Activated CD4-positive, CD25-positive, alpha-beta regulatory T cell (primary cell): Measurements from ENCODE around the gene FXYD2.
A peak's percentile ranks its signal among the peaks of the same experiment; 100 is the strongest.

ENCODE experiments used
- DNase-seq, 4 experiments: peaks; one replicate each; lab custom pipeline; 2025; lab: John Stamatoyannopoulos, UW

Gene FXYD2

GRCh38 chr11:117834838-117835443, 10.4 kb upstream of the FXYD2 start:
- DNase-seq: no peak

- DNase-seq: no peak
These were observed 9.7 kb upstream of the FXYD2 start for GRCh38 chr11:117834068-117834810.

GRCh38 chr11:117833401-117833891, 8.9 kb upstream of the FXYD2 start:
- DNase-seq: no peak

DNA sequence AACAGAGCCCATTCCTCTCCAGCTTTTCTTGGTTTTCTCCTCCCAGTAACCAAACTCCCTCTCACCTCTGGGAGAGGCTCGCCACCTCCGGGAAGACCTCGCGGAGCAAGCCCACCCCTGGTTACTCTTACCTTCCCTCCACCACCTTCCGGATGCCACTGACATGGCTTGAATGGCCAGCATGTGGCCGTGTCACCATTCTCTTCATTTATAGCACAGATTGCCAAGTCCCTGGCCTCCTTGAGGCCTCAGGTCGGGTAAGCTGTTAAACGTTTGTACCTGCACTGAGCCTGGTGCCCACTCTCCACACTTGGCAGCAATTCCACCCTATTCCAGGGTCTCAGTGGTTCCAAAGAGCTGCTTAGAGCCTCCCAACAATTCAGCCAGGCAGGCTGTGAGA, 8.0 kb upstream of the FXYD2 start:
- DNase-seq: no peak

DNA sequence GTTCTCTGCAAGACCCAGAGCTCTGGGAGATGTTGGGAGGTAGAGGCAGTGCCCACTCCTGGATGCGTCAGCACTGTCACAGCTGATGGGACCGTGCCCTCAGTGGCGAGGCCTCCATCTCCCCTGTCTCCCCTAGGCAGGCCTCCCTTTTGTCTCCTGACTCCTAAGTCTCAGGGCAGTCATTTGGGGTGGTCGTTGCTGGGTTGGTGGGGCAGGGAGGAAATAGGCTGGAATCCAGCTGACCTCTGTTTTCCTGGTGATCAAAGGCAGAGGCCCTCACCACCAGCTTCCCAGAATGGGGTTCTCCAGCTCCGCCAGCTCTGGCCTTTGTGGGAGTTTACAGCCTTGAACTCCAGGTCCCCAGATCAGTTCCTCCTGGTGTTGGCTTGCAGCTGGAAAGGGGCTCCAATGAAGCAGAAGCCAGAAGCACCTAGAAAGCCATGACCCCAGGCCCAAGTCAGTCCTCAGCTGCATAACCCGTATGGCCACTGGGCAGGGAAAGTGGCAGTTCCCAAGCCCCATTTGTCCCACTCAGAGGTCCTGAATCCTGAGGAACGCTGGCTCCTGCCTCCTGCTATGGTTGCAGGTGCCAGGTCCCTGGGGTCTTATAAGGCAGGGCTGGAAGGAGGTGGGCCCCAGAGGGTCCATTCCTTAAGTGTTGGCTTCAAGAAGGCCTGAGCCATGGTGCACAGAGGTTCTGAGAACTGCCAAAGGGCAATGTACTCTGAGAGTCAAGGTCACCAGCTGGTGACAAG, 7.3 kb upstream of the FXYD2 start:
- DNase-seq: no peak

GRCh38 chr11:117830674-117831351, 6.3 kb upstream of the FXYD2 start:
- DNase-seq: no peak

DNA sequence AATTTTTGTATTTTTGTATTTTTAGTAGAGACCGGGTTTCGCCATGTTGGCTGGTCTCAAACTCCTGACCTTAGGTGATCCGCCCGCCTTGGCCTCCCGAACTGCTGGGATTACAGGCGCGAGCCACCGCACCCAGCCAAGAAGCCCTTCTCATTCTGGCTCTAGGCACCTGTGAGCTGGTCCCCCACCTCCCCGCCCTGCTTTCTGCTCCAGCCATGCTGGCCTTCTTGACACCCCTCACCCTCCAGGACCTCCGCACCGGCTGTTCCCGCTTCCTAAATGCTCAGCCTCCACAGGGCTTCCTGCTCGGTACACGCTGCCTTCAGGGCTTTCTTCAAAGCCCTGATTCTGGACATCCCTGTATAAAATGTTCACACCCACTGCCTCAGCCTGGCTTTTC, 5.5 kb upstream of the FXYD2 start:
- no peak for DNase-seq

- DNase-seq: no peak
These were observed 4.8 kb upstream of the FXYD2 start for GRCh38 chr11:117829369-117829725.

DNA sequence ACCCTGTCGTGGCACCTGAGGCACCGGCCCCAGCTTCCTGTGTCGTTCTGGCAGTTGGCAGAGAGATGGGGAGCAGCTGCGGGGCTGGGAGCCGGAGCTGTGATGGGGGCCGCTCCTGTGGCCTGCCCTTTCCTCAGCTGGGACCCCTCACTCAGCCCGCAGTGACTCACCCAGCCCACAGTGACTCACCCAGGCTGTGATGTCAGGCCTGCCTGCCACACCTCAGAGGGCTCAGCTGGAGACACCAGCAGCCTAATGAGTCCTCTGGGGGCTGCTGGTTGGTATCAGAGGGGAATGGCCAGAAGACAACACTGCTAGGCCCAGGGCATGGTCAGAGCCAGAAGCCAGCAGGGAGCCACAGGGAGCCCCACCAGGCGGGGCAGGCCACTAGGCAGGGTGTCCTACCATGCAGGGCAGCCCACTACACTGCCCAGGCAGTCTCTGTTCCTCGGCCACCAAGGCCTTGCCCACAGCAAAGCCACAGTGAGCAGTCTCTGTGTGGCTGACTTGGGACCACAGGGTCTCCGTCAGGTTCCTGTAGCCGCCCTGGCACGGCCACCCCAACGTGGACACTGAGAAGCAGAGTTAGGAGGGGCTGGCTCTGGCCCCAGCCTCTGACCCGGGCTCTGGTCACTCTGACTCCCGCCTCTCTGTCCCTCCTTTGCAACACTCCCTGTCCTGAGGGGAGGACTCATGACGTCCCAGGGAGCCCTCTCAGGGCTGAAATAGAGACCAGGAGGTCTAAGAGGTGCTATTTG, 4.2 kb upstream of the FXYD2 start:
- DNase-seq: peak; percentile 56 to 74 (median 71)

GRCh38 chr11:117827521-117828511, 3.3 kb upstream of the FXYD2 start:
- peak in 2 of 4 experiments; percentile 13 to 27 for DNase-seq

- no peak for DNase-seq
These were observed 2.3 kb upstream of the FXYD2 start for GRCh38 chr11:117826832-117827231.

DNA sequence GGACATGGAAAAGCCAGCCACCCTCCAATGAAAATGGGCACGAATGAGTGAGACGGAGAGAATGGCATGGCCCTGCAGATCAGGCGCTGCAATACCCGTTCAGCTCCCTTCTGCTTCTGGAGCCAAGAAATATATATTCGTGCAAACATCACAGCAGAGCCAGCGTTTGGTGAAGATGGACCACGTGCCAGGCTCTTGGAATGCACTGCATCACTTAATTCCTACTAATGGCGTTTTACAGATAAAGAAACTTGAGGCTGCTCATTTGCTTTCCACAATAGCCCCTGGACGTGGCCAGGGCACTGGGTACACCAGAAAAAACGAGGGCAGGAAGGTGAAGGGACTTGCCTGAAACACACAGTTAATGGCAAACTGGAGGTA, 1.6 kb upstream of the FXYD2 start:
- DNase-seq: no peak

GRCh38 chr11:117825538-117826189, 1.1 kb upstream of the FXYD2 start:
- no peak for DNase-seq

DNA sequence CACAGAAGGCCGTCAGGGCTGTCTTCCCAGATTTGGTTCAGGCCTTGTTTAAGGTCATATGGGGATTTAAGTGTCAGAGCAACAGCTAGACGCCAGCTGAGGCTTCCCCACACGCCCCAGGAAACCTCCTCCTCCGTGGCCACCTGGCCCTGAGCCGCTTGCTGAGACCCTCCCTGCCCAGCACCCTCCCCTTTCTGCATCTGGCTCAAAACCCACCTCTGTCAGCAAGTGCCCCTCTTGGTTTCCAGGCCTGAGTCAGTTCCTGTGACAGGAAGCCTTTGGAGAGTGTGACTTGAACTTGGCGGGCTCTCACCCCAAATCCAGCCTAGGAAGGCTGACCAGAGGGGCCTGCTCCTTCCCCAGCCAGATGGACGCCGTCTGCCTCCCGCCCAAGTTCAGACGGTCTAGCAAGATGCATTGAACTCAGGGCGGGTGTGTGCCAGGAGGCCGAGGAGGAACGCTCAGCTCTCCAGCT, 561 bp downstream of the FXYD2 start:
- DNase-seq: no peak

DNA sequence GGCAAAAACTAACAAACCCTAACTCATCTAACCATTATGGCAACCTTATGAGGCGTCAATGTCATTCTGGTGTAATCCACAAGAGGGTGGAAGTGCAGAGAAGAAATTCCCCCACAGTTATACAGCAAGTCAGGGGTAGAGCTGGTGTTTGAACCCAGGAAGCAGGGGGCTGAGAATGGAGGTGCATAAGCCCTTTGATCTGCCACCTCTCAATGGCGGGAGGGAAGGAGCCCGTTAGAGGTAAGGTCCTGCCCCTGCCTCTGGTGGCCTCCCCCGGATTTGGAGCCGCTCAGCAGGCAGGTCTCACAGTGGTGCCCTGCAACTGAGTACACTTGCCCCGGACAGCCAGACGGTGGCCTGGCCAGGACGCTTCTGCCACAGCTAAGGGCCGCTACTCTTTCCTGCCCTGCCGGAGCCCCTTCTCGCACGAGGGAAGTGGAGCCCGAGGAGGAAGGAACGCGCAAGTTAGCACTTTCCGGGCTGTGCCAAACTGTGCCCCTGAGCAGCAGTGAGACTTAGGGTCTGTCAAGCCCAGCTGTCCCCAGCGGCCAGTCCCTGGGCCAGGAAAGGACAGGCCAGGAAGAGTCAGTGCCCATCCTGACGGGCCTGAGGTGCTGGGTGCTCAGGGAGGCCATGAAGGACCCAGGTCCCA, 1.1 kb downstream of the FXYD2 start:
- DNase-seq: no peak

DNA sequence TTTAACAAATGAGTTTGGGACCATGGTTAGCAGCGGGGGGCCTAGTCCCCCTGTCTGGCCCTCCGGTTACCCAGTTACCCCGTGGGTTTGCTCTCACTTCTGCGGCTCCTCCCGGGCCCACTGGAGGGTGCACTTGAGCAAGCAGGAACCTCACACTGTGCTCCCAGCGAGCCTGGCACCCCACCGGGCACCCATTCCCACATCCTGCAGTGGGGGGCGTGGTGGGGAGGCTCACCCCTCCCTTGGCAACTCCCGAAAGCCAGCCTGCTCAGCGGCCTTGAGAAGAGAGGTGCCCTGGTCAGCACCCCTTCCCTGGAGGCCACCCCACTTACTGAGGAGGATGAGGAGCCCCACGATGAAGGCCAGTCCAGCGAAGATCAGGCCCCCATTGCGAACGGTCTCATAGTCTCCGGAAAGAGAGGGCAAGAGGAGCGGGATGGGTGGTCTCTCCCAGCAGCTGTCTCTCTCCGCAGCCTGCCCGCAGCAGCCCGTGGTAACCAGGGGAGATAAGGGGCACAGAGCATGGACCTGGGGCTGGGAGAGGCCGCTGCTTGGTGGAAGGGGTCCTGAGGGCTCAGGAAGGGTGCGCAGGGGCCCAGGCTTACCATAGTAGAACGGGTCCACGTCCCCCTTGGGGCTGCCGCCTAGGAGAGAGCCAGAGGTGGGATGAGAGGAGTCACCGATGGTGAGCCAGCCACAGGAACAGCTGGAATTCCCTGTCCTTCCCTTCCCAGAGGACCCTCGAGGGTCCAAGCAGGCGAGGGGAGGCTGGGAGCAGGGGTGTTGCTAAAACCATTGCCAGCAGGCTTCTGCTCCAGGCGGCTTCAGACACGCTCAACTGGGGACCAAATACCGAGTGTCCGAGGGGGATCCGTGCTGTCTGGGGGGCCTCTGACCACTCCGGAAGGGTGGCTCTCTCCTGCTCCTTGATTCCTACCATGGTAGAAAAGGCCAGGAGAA, 2.2 kb downstream of the FXYD2 start:
- peak in 3 of 4 experiments; percentile 19 to 43 (median 22) for DNase-seq

DNA sequence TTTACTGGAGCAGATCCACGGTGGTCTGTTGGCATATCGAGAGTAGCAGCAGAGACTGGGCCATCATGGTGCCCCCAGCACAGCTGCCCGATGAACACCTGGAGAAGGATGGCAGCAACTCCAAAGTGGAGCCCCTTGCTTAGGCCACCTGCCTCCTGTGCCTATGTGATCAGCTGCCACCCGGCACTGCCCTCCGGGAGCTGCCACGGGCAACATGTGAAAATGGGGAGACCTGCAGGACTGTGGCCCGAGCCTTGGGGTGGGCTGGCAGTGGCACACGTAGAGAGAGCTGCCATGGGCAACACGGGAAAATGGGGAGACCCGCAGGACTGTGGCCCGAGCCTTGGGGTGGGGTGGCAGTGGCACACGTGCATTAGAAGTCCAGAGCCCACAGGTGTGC, 3.1 kb downstream of the FXYD2 start:
- no peak for DNase-seq

- no peak for DNase-seq
These were observed 4.0 kb downstream of the FXYD2 start for GRCh38 chr11:117820516-117820915.
